ENCODE results near the gene NPR2.

NPR2 gene

GRCh38 chr9:35834260-35835215, 43.1 kb downstream of the NPR2 start:
- no peak for TF ChIP-seq CTCF (IDR thresholded peaks at IDR 0.05; ENCODE audit: low read depth, low read length)
- no peak overlapping the region for H3K4me3 ChIP-seq (replicated peaks in 1 of 2; ENCODE audit: low read depth in 2 of 2, low read length in 2 of 2)
- no peak for DNase-seq (ENCODE audit: low read depth in 2 of 2)

GRCh38 chr9:35835216-35835632, 43.8 kb downstream of the NPR2 start:
- H3K4me3 ChIP-seq (replicated peaks in 1 of 2; ENCODE audit: low read depth in 2 of 2, low read length in 2 of 2), result no peak overlapping the region
- peak; percentile 28 for TF ChIP-seq CTCF (IDR thresholded peaks at IDR 0.05; ENCODE audit: low read depth, low read length)
- no peak for DNase-seq (ENCODE audit: low read depth in 2 of 2)

GRCh38 chr9:35835766-35836165, 44.4 kb downstream of the NPR2 start:
- no peak for DNase-seq (ENCODE audit: low read depth in 2 of 2)
- H3K4me3 ChIP-seq (replicated peaks in 1 of 2; ENCODE audit: low read depth in 2 of 2, low read length in 2 of 2), result no peak overlapping the region
- TF ChIP-seq CTCF (IDR thresholded peaks at IDR 0.05; ENCODE audit: low read depth, low read length), result no peak

GRCh38 chr9:35836595-35836994, 45.2 kb downstream of the NPR2 start:
- DNase-seq (ENCODE audit: low read depth in 2 of 2), result no peak
- TF ChIP-seq CTCF (IDR thresholded peaks at IDR 0.05; ENCODE audit: low read depth, low read length), result no peak
- no peak overlapping the region for H3K4me3 ChIP-seq (replicated peaks in 1 of 2; ENCODE audit: low read depth in 2 of 2, low read length in 2 of 2)

GRCh38 chr9:35839926-35840325, 48.5 kb downstream of the NPR2 start:
- TF ChIP-seq CTCF (IDR thresholded peaks at IDR 0.05; ENCODE audit: low read depth, low read length), result no peak
- DNase-seq (ENCODE audit: low read depth in 2 of 2), result no peak
- no peak overlapping the region for H3K4me3 ChIP-seq (replicated peaks in 1 of 2; ENCODE audit: low read depth in 2 of 2, low read length in 2 of 2)

GRCh38 chr9:35840881-35841644, 49.7 kb downstream of the NPR2 start:
- no peak overlapping the region for H3K4me3 ChIP-seq (replicated peaks in 1 of 2; ENCODE audit: low read depth in 2 of 2, low read length in 2 of 2)
- DNase-seq (ENCODE audit: low read depth in 2 of 2), result no peak
- no peak for TF ChIP-seq CTCF (IDR thresholded peaks at IDR 0.05; ENCODE audit: low read depth, low read length)

Data from cardiac fibroblast (primary cell).